GM18907 (cell line): ENCODE data around the gene CERCAM.
A peak's percentile ranks its signal among the peaks of the same experiment; 100 is the strongest.

ENCODE experiments used
- ATAC-seq: cut with Tn5 transposase; IDR thresholded peaks from one replicate; pipeline ENCODE4 v1.9.1; 2021; ENCODE audit warnings: mild to moderate bottlenecking, moderate library complexity; ENCODE audit not compliant: unreplicated experiment

The CERCAM gene

GRCh38 chr9:128420651-128421481 is at the start of gene CERCAM:
Gene CERCAM (plus strand): TSS chr9:128420857. CDS start chr9:128420878, 21 bp downstream.
- ATAC-seq, result peak; percentile 64

GRCh38 chr9:128371630-128372117 is 49.0 kb upstream of the CERCAM start:
- ATAC-seq, result no peak

- ATAC-seq, result no peak
Measured at GRCh38 chr9:128372188-128372641, 48.4 kb upstream of the CERCAM start.

GRCh38 chr9:128372784-128373183 is 47.9 kb upstream of the CERCAM start:
- no peak for ATAC-seq

- ATAC-seq, result no peak
Measured at GRCh38 chr9:128374221-128374675, 46.4 kb upstream of the CERCAM start.

GRCh38 chr9:128375865-128376264 is 44.8 kb upstream of the CERCAM start:
- ATAC-seq, result no peak

- no peak for ATAC-seq
Measured at GRCh38 chr9:128382261-128382660, 38.4 kb upstream of the CERCAM start.

- no peak for ATAC-seq
Measured at GRCh38 chr9:128383007-128383753, 37.5 kb upstream of the CERCAM start.

GRCh38 chr9:128383791-128384190 is 36.9 kb upstream of the CERCAM start:
- no peak for ATAC-seq

- no peak for ATAC-seq
Measured at GRCh38 chr9:128384801-128385495, 35.7 kb upstream of the CERCAM start.

GRCh38 chr9:128385496-128386460 is 34.9 kb upstream of the CERCAM start:
- ATAC-seq, result no peak

GRCh38 chr9:128388150-128388549 is 32.5 kb upstream of the CERCAM start:
- no peak for ATAC-seq

GRCh38 chr9:128389395-128390149 is 31.1 kb upstream of the CERCAM start:
- no peak for ATAC-seq

GRCh38 chr9:128390150-128390812 is 30.4 kb upstream of the CERCAM start:
- ATAC-seq, result no peak

GRCh38 chr9:128390813-128391711 is 29.6 kb upstream of the CERCAM start:
- no peak for ATAC-seq

GRCh38 chr9:128391956-128392301 is 28.7 kb upstream of the CERCAM start:
- no peak for ATAC-seq

- ATAC-seq, result no peak
Measured at GRCh38 chr9:128392302-128393144, 28.1 kb upstream of the CERCAM start.
